GM18861 (cell line): Measurements from ENCODE around the gene CCDC120.
A peak's percentile ranks its signal among the peaks of the same experiment; 100 is the strongest.

Experiments used
- ATAC-seq: cut with Tn5 transposase; IDR thresholded peaks from one replicate; pipeline ENCODE4 v1.9.1; 2021; ENCODE audit not compliant: unreplicated experiment

The CCDC120 gene, protein sequence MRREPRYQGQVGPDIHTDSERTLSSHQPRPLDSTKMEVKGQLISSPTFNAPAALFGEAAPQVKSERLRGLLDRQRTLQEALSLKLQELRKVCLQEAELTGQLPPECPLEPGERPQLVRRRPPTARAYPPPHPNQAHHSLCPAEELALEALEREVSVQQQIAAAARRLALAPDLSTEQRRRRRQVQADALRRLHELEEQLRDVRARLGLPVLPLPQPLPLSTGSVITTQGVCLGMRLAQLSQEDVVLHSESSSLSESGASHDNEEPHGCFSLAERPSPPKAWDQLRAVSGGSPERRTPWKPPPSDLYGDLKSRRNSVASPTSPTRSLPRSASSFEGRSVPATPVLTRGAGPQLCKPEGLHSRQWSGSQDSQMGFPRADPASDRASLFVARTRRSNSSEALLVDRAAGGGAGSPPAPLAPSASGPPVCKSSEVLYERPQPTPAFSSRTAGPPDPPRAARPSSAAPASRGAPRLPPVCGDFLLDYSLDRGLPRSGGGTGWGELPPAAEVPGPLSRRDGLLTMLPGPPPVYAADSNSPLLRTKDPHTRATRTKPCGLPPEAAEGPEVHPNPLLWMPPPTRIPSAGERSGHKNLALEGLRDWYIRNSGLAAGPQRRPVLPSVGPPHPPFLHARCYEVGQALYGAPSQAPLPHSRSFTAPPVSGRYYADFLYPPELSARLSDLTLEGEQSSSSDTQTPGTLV

DNA sequence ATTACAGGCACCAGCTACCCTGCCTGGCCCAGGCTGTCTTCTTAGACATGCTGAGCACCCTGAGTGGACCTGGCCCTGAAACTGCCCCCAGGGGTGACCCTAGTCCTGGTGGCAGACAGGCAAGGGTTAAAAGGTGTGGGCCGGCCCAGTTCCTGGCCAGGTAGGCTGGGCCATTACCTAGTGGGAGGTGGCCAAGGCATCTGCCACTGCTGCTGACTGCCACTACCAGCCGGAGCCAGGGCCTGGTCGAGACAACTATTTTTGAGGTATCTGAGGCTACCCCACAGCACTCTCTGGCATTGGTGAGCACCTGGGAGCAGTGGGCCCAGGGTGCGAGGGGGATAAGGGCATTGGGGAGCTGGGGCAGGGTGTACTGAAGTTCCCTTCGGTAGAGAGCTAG, at the start of gene CCDC120:
Gene CCDC120 (plus strand): TSS at position 206 of the 400 bp plus-strand sequence. CDS start 3,043 bp downstream, outside the sequence.
- no peak for ATAC-seq

GRCh38 chrX:49019050-49019449, 39.7 kb upstream of the CCDC120 start:
- no peak for ATAC-seq

DNA sequence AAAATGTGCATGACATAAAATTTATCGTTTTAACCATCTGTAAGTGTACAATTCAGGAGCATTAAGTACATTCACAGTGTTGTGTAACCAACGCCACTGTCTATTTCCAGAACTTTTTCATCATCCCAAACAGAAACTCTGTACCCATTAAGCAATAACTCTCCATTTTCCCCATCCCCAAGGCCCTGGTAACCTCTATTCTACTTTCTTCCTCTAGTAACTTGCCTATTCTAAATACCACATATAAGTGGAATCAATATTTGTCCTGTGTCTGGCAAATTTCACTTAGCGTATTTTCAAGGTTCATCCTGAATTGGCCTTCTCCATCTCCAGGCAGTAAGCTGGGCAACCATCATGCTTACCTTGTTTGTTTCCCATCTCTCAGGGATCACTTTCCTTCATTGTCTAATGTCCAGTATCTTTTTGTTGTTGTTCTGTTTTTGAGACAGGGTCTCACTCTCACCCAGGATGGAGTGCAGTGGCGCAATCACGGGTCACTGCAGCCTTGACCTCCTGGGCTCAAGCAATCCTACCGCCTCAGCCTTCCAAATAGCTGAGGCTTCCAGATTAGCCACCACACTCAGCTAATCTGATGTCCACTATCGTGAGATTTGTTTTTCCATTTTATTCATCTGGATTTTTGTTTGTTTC, 39.1 kb upstream of the CCDC120 start:
- no peak for ATAC-seq

DNA sequence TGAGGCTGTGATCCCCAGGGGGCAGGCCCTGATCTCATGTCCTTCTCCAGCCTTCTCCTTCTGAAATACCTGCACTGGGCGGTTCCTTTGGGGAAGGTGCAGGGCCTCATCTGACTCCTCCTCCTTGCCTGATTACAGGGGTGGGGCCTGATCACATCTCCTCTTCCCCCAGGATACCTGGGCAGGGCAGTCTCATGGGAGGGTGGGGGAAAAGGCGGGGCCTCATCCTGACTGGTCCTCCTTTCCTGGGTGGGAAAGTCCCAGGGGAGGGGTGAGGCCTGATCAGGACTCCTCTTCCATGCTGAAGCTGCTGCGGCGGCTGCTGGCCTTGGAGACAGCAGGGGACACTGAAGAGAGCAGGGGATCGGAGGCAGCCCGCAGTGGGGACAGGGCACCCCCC, 28.9 kb upstream of the CCDC120 start:
- ATAC-seq = no peak

DNA sequence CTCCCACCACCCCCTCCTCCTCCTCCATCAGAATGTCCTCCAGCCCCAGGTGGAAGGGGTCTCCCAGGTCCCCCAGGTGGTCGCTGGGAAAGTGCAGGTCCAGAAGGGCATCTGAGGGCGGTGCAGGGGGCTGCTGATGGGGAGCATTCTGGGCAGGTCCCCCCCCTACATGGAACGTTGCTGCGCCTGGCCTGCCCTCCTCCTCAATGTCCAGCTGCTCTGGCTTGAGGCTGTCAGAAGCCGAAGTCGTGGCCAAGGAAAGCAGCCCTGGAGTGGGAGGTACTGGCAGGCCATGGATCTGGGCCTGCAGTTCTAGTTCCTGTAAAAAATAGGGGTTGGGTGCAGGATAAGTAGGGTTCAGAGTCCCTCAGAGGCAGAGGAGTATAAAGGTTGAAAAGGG, 28.5 kb upstream of the CCDC120 start:
- ATAC-seq = no peak

GRCh38 chrX:49037883-49038475, 20.8 kb upstream of the CCDC120 start:
- ATAC-seq = no peak

- ATAC-seq = no peak
Measured at GRCh38 chrX:49039598-49040375, 19.0 kb upstream of the CCDC120 start.

- ATAC-seq = no peak
Measured at GRCh38 chrX:49040376-49040955, 18.3 kb upstream of the CCDC120 start.

DNA sequence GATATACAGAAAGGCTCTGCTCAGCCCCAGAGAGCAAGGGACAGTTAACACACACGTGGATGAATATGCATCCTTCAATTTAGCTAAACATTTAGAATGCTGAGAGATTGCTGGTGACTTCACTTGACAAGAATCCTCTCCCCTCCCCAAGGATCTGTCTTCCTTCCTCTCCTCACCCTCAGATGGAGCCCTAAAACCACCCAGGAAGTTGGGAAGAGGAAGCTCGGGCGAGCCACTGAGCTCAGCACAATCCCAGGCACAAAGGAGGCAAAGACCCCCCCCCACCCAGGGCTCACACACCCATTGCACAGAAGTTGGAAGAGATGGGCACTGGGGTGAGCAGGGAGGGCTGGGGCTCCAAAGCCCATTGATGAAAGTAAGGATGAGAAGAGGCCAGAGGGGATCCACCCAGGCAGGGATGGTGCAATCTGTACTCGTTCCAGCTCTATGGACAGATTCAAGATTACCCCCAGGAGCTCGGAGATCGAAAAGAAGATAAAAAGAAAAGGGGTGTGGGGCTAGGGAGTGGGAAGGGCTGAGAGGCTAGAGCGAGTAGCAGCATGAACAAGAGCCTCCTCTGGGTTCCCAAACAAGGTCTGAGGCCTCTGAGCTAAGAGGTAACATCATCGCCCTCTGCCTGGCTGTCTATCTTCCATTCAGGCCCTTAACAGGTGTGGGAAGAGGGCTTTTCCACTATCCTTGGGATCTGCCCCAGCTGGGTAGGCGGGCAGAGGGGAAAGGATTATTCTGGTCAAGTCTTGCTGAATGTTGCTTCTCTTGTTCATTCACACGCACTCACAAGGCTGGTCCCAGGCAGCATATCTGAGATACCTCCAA, 16.8 kb upstream of the CCDC120 start:
- ATAC-seq = no peak

DNA sequence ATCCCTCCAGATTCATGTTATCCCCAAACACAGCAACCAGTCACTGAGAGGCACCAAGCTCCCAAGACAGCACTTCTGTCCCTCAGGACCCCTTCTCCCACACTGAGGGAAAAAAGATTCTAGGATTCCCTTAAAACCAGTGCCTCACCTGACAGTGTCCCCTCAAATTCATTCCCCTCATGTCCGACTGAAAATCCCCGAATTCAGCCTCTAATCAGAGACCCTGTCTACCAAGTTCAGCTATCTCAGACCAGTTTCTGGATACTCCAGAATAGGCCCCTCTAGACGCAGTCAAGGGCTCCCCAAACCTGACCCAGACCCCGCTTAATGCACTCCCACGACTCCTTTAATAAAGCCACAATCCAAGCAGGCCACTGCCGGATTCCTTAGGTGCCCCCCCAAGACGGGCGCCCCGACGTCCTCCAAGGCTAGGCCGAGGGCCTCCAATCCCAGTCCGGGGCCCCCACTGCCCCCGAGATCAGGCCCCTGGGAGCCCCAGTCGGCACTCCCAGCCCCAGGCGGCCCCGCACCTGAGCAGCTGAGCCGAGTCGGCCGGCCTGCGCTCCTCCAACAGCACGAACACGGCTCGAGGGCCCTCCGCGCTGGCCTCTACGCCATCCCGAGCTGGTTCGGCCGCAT, 16.1 kb upstream of the CCDC120 start:
- no peak for ATAC-seq

DNA sequence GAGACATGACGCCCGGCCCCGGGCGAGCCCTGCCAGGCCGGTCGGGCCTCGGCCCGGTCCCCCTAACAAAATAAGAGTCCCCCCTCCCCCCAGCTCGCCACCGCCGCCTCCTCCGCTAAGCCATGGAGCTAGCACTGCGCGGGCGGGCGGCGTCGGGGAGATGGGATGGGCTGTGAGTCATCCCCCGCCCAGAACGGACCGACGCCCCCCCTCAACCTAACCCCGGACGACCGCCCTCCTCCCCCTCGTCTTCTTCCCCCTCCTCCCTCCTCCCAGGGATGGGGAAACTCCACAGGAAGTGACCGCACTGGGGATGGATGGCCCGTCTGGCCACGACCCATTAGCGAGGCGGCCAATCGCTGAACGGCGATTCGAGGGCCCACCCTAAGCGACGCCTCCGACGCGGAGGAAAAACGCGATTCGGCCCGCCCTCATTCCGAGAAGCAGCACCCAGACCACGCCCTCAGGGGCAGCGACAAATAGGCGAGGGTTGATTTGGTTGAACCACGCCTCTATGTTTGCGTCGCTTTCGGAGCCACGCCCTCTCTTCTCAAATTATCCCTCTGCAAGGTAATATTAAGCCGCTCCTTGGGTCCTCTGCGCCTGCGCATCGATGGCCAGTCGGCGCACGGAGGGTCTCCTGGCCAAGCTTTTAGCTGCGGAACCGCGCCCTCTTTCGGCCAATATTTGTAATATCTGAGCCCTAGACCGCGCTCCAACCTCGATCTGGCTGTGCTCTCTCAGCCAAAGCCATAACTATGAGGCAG, 15.4 kb upstream of the CCDC120 start, which contains the start of gene TFE3:
Gene TFE3 (minus strand): TSS at position 138 of the 767 bp plus-strand sequence. CDS start 131 bp downstream, at position 7.
- peak; percentile 87 for ATAC-seq

- ATAC-seq = no peak
Measured at GRCh38 chrX:49043987-49044281, 14.9 kb upstream of the CCDC120 start.

GRCh38 chrX:49053223-49054072, 5.4 kb upstream of the CCDC120 start:
- ATAC-seq = no peak

GRCh38 chrX:49054073-49054762, 4.6 kb upstream of the CCDC120 start:
- ATAC-seq = no peak

DNA sequence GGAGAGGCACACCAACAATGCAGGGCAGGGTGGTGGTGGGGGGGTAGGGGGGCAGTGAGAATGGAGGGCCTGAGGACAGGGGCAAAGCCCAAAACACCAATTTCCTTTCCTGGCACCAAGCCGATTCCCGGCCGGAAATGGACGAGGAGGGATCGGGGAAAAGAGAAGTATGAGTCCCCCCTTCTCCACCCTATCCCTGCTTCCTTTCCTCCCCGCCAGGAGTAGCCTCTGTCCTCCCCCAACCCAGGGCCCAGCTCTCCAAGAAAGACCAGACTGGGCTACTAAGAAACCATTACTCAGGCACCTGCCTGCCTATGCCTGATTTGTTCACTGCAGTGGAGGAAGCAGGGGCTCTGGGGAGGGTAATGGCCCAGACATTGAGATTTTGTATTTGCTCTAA, 402 bp downstream of the CCDC120 start:
- no peak for ATAC-seq

- ATAC-seq = no peak
Measured at GRCh38 chrX:49059681-49060085, 884 bp downstream of the CCDC120 start.

- ATAC-seq = no peak
Measured at GRCh38 chrX:49060914-49061313, 2.1 kb downstream of the CCDC120 start.
